ENCODE results near the gene EAF1.

EAF1 gene

GRCh38 chr3:15453501-15453900, 26.1 kb downstream of the EAF1 start:
- Histone ChIP-seq H3K4me2 (ENCODE audit: low read depth, low read length, poor library complexity, severe bottlenecking) (no peak overlapping the region), H2AFZ (ENCODE audit: low read length) (no peak overlapping the region), H3K9me2 (replicated peaks; ENCODE audit: low read depth, low read length) (no peaks in the 10 kb centered on the region), H3F3A (ENCODE audit: low read depth) (no peaks in the 10 kb centered on the region), H3K36me3 (ENCODE audit: insufficient read depth, low read length) (no peaks in the 10 kb centered on the region), H3K9ac (ENCODE audit: low read depth, low read length, poor library complexity, severe bottlenecking) (no peak overlapping the region), H4K20me1 (ENCODE audit: insufficient read depth, low read length, poor library complexity, severe bottlenecking) (no peaks in the 10 kb centered on the region), H3K4me1 (ENCODE audit: insufficient read depth, low read length, poor library complexity, severe bottlenecking) (no peaks in the 10 kb centered on the region), H3K79me2 (ENCODE audit: insufficient read depth, low read length) (no peaks in the 10 kb centered on the region), H3K4me3 (ENCODE audit: low read length, poor library complexity, severe bottlenecking) (no peak overlapping the region), H3K9me3 (ENCODE audit: insufficient read depth, low read depth, low read length) (no peaks in the 10 kb centered on the region), H3K27me3 (ENCODE audit: insufficient read depth, low read length, poor library complexity, severe bottlenecking) (no peaks in the 10 kb centered on the region)
- no peak for TF ChIP-seq CTCF (conservative IDR thresholded peaks at IDR 0.05; ENCODE audit: low read length)
- TF ChIP-seq EZH2phosphoT487 (IDR thresholded peaks at IDR 0.05; ENCODE audit: borderline replicate concordance), result no peak

GRCh38 chr3:15453991-15454625, 26.7 kb downstream of the EAF1 start:
- no peak overlapping the region for H3K9ac ChIP-seq (ENCODE audit: low read depth, low read length, poor library complexity, severe bottlenecking)
- H3K79me2 ChIP-seq (ENCODE audit: insufficient read depth, low read length), result no peaks in the 10 kb centered on the region
- H2AFZ ChIP-seq (ENCODE audit: low read length), result no peak overlapping the region; the same call in 1 of the 2 replicates
- no peak overlapping the region for H3K4me2 ChIP-seq (ENCODE audit: low read depth, low read length, poor library complexity, severe bottlenecking)
- H4K20me1 ChIP-seq (ENCODE audit: insufficient read depth, low read length, poor library complexity, severe bottlenecking), result no peaks in the 10 kb centered on the region
- H3K9me2 ChIP-seq (replicated peaks; ENCODE audit: low read depth, low read length), result no peaks in the 10 kb centered on the region
- no peaks in the 10 kb centered on the region for H3K36me3 ChIP-seq (ENCODE audit: insufficient read depth, low read length)
- no peaks in the 10 kb centered on the region for H3K27me3 ChIP-seq (ENCODE audit: insufficient read depth, low read length, poor library complexity, severe bottlenecking)
- no peaks in the 10 kb centered on the region for H3K4me1 ChIP-seq (ENCODE audit: insufficient read depth, low read length, poor library complexity, severe bottlenecking)
- no peaks in the 10 kb centered on the region for H3K9me3 ChIP-seq (ENCODE audit: insufficient read depth, low read depth, low read length)
- no peaks in the 10 kb centered on the region for H3F3A ChIP-seq (ENCODE audit: low read depth)
- no peak overlapping the region for H3K4me3 ChIP-seq (ENCODE audit: low read length, poor library complexity, severe bottlenecking)
- TF ChIP-seq CTCF (conservative IDR thresholded peaks at IDR 0.05; ENCODE audit: low read length) (no peak), EZH2phosphoT487 (IDR thresholded peaks at IDR 0.05; ENCODE audit: borderline replicate concordance) (no peak)

- Histone ChIP-seq H3K9me2 (replicated peaks; ENCODE audit: low read depth, low read length) (no peaks in the 10 kb centered on the region), H2AFZ (ENCODE audit: low read length) (no peak overlapping the region), H3K27me3 (ENCODE audit: insufficient read depth, low read length, poor library complexity, severe bottlenecking) (no peaks in the 10 kb centered on the region), H4K20me1 (ENCODE audit: insufficient read depth, low read length, poor library complexity, severe bottlenecking) (no peaks in the 10 kb centered on the region), H3F3A (ENCODE audit: low read depth) (no peaks in the 10 kb centered on the region), H3K36me3 (ENCODE audit: insufficient read depth, low read length) (no peaks in the 10 kb centered on the region), H3K4me3 (ENCODE audit: low read length, poor library complexity, severe bottlenecking) (no peak overlapping the region), H3K79me2 (ENCODE audit: insufficient read depth, low read length) (no peaks in the 10 kb centered on the region), H3K9ac (ENCODE audit: low read depth, low read length, poor library complexity, severe bottlenecking) (no peak overlapping the region), H3K4me1 (ENCODE audit: insufficient read depth, low read length, poor library complexity, severe bottlenecking) (peaks cover 2% of the 10 kb centered on the region), H3K4me2 (ENCODE audit: low read depth, low read length, poor library complexity, severe bottlenecking) (no peak overlapping the region), H3K9me3 (ENCODE audit: insufficient read depth, low read depth, low read length) (no peaks in the 10 kb centered on the region)
- no peak for TF ChIP-seq CTCF (conservative IDR thresholded peaks at IDR 0.05; ENCODE audit: low read length)
- TF ChIP-seq EZH2phosphoT487 (IDR thresholded peaks at IDR 0.05; ENCODE audit: borderline replicate concordance), result no peak
Measured at GRCh38 chr3:15454965-15455364, 27.6 kb downstream of the EAF1 start.
